ENCODE results near the gene TMEM200A. TPM values are rescaled to one million over a fixed set of nuclear protein-coding genes. Genes with fewer than 3 reads are reported as not detected.
A peak's percentile ranks its signal among the peaks of the same experiment; 100 is the strongest.

The TMEM200A gene
- polyA plus RNA-seq (30.7 and 31.3 TPM in 2 replicates), polyA minus RNA-seq (51.6 and 61.9 TPM in 2 replicates)

GRCh38 chr6:130365166-130366106 is at the start of gene TMEM200A:
TMEM200A (plus strand) TSS chr6:130366017; CDS start chr6:130440423, 74,406 bp downstream.
- Histone ChIP-seq H3K4me2 (ENCODE audit: low read length) (peak within 1 kb of the TSS; percentile 68), H3F3A (ENCODE audit: insufficient read depth, low read length, poor library complexity, severe bottlenecking) (no peaks in the 10 kb centered on the region), H3K4me3 (ENCODE audit: low read length) (peak within 1 kb of the TSS; percentile 80), H3K9me3 (ENCODE audit: low read length) (no peaks in the 10 kb centered on the region), H3K9ac (ENCODE audit: low read length) (peak within 1 kb of the TSS; percentile 74), H3K27me3 (ENCODE audit: insufficient read depth, low read depth, low read length) (no peaks in the 10 kb centered on the region), H3K79me2 (replicated peaks; ENCODE audit: insufficient read depth, low read length) (peaks cover 28% of the 10 kb centered on the region), H3K36me3 (ENCODE audit: insufficient read depth, low read length) (no peaks in the 10 kb centered on the region), H2AFZ (ENCODE audit: low read depth, low read length) (peak within 1 kb of the TSS; percentile 58), H4K20me1 (ENCODE audit: insufficient read depth) (no peaks in the 10 kb centered on the region), H3K9me2 (ENCODE audit: insufficient read depth, low read length) (no peaks in the 10 kb centered on the region), H3K27ac (ENCODE audit: low read length) (peak within 1 kb of the TSS; percentile 43)
- TF ChIP-seq EP300 (conservative IDR thresholded peaks at IDR 0.05; ENCODE audit: poor library complexity, severe bottlenecking): no peak
- TF ChIP-seq MXI1 (conservative IDR thresholded peaks at IDR 0.05; ENCODE audit: poor library complexity, severe bottlenecking): peak; percentile 60
- peak; percentile 34 for TF ChIP-seq POLR2AphosphoS5 (IDR thresholded peaks at IDR 0.05)
- TF ChIP-seq TAF1 (IDR thresholded peaks at IDR 0.05; ENCODE audit: low read depth): peak; percentile 62
- peak; percentile 89 for TF ChIP-seq CTCF (IDR thresholded peaks at IDR 0.05; ENCODE audit: poor library complexity, severe bottlenecking)
- TF ChIP-seq RAD21 (conservative IDR thresholded peaks at IDR 0.05): peak; percentile 85
- TF ChIP-seq SMC3 (conservative IDR thresholded peaks at IDR 0.05; ENCODE audit: poor library complexity): peak; percentile 93
- TF ChIP-seq, protein P1, sequence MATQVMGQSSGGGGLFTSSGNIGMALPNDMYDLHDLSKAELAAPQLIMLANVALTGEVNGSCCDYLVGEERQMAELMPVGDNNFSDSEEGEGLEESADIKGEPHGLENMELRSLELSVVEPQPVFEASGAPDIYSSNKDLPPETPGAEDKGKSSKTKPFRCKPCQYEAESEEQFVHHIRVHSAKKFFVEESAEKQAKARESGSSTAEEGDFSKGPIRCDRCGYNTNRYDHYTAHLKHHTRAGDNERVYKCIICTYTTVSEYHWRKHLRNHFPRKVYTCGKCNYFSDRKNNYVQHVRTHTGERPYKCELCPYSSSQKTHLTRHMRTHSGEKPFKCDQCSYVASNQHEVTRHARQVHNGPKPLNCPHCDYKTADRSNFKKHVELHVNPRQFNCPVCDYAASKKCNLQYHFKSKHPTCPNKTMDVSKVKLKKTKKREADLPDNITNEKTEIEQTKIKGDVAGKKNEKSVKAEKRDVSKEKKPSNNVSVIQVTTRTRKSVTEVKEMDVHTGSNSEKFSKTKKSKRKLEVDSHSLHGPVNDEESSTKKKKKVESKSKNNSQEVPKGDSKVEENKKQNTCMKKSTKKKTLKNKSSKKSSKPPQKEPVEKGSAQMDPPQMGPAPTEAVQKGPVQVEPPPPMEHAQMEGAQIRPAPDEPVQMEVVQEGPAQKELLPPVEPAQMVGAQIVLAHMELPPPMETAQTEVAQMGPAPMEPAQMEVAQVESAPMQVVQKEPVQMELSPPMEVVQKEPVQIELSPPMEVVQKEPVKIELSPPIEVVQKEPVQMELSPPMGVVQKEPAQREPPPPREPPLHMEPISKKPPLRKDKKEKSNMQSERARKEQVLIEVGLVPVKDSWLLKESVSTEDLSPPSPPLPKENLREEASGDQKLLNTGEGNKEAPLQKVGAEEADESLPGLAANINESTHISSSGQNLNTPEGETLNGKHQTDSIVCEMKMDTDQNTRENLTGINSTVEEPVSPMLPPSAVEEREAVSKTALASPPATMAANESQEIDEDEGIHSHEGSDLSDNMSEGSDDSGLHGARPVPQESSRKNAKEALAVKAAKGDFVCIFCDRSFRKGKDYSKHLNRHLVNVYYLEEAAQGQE (IDR thresholded peaks at IDR 0.05; ENCODE audit: borderline replicate concordance): no peak

DNA sequence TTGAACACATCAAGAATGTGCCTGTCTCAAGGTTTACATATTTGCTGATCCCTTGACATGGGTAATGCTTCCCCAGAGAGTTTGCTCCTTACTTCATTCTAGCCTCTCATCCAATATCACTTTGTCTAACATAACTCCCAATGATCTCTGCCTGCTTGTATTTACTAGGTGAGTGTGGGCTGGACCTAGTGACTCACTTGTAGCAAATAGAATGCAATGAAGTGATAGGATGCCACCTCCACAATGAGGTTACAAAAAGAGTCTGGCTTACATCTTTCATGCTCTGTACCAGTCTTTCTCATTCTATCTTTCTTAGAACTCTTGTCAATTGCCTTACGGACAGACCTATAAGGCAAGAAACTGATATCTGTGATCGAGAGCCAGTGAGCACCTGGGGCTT is 44.9 kb upstream of the TMEM200A start:
- Histone ChIP-seq H4K20me1 (ENCODE audit: insufficient read depth) (no peaks in the 10 kb centered on the region), H3K36me3 (ENCODE audit: insufficient read depth, low read length) (no peaks in the 10 kb centered on the region), H3K79me2 (replicated peaks; ENCODE audit: insufficient read depth, low read length) (no peaks in the 10 kb centered on the region), H2AFZ (ENCODE audit: low read depth, low read length) (no peak overlapping the region), H3K27ac (ENCODE audit: low read length) (no peak overlapping the region), H3K4me2 (ENCODE audit: low read length) (no peak overlapping the region), H3K9me3 (ENCODE audit: low read length) (no peaks in the 10 kb centered on the region), H3K27me3 (ENCODE audit: insufficient read depth, low read depth, low read length) (no peaks in the 10 kb centered on the region), H3K9me2 (ENCODE audit: insufficient read depth, low read length) (no peaks in the 10 kb centered on the region), H3K4me3 (ENCODE audit: low read length) (no peak overlapping the region), H3K9ac (ENCODE audit: low read length) (no peak overlapping the region), H3F3A (ENCODE audit: insufficient read depth, low read length, poor library complexity, severe bottlenecking) (no peaks in the 10 kb centered on the region)
- TF ChIP-seq POLR2AphosphoS5 (IDR thresholded peaks at IDR 0.05) (no peak), RAD21 (conservative IDR thresholded peaks at IDR 0.05) (no peak), TAF1 (IDR thresholded peaks at IDR 0.05; ENCODE audit: low read depth) (no peak), SMC3 (conservative IDR thresholded peaks at IDR 0.05; ENCODE audit: poor library complexity) (no peak), MXI1 (conservative IDR thresholded peaks at IDR 0.05; ENCODE audit: poor library complexity, severe bottlenecking) (no peak), EP300 (conservative IDR thresholded peaks at IDR 0.05; ENCODE audit: poor library complexity, severe bottlenecking) (no peak), EZH2 (IDR thresholded peaks at IDR 0.05; ENCODE audit: borderline replicate concordance, insufficient read depth, low read length, poor library complexity, severe bottlenecking) (no peak)
- TF ChIP-seq, protein P1 (IDR thresholded peaks at IDR 0.05; ENCODE audit: borderline replicate concordance): no peak

All from neural cell (in vitro differentiated cells).